Astrocyte (in vitro differentiated cells and primary cell): ENCODE data around the gene RMI2. TPM values are rescaled to one million over a fixed set of nuclear protein-coding genes. Genes with fewer than 3 reads are reported as not detected.

Source experiments
- DNase-seq: peaks from one replicate; pipeline ENCODE4 v3.0.0-alpha.2; 2010; ENCODE audit warnings: low read depth
- FAIRE-seq: peaks from 2 replicates; lab custom pipeline; 2011; peaks lifted over from hg19 to GRCh38; lab: Jason Lieb, UNC
- H2AFZ ChIP-seq: 2 replicates; pipeline ENCODE4 v1.6.0; 2012; ENCODE audit warnings: low read depth, low read length, inconsistent platforms
- H3K27ac ChIP-seq: 2 replicates; pipeline ENCODE4 v1.5.1; 2011; ENCODE audit warnings: low read depth, low read length, inconsistent platforms
- H3K27me3 ChIP-seq: 2 replicates; pipeline ENCODE4 v1.6.0; 2011; ENCODE audit warnings: low read length, inconsistent platforms; ENCODE audit not compliant: insufficient read depth
- H3K36me3 ChIP-seq: 2 replicates; pipeline ENCODE4 v1.5.1; 2011; ENCODE audit warnings: low read length, inconsistent platforms; ENCODE audit not compliant: insufficient read depth
- H3K4me1 ChIP-seq: 2 replicates; pipeline ENCODE4 v1.5.1; 2011; ENCODE audit warnings: low read length, inconsistent platforms; ENCODE audit not compliant: insufficient read depth
- H3K4me2 ChIP-seq: 2 replicates; pipeline ENCODE4 v1.6.0; 2012; ENCODE audit warnings: low read length, inconsistent platforms
- H3K4me3 ChIP-seq: 2 replicates; pipeline ENCODE4 v1.5.1; 2011; ENCODE audit warnings: low read depth, mild to moderate bottlenecking, low read length, inconsistent platforms; ENCODE audit not compliant: insufficient read depth
- H3K79me2 ChIP-seq: 2 replicates; pipeline ENCODE4 v1.6.0; 2012; ENCODE audit warnings: mild to moderate bottlenecking, low read length, inconsistent platforms; ENCODE audit not compliant: insufficient read depth
- H3K9ac ChIP-seq: 2 replicates; pipeline ENCODE4 v1.6.0; 2012; ENCODE audit warnings: mild to moderate bottlenecking, low read length, inconsistent platforms
- H3K9me3 ChIP-seq: 2 replicates; pipeline ENCODE4 v1.5.1; 2012; ENCODE audit warnings: low read depth, mild to moderate bottlenecking, low read length, inconsistent platforms; ENCODE audit not compliant: insufficient read depth
- H4K20me1 ChIP-seq: 2 replicates; pipeline ENCODE4 v1.6.0; 2012; ENCODE audit warnings: low read length, inconsistent platforms; ENCODE audit not compliant: insufficient read depth
- H3K27ac Mint-ChIP-seq: one replicate; pipeline ENCODE4 v1.8.0; 2021; ENCODE audit warnings: mild to moderate bottlenecking, mixed read lengths; ENCODE audit not compliant: unreplicated experiment
- H3K27me3 Mint-ChIP-seq: one replicate; pipeline ENCODE4 v1.8.0; 2021; ENCODE audit warnings: low read depth, mixed read lengths; ENCODE audit not compliant: unreplicated experiment
- H3K36me3 Mint-ChIP-seq: one replicate; pipeline ENCODE4 v1.8.0; 2021; ENCODE audit warnings: low read depth, mixed read lengths; ENCODE audit not compliant: unreplicated experiment
- H3K4me1 Mint-ChIP-seq: one replicate; pipeline ENCODE4 v1.8.0; 2021; ENCODE audit warnings: low read depth, mixed read lengths; ENCODE audit not compliant: unreplicated experiment
- H3K4me3 Mint-ChIP-seq: one replicate; pipeline ENCODE4 v1.8.0; 2021; ENCODE audit warnings: mild to moderate bottlenecking, moderate library complexity, mixed read lengths; ENCODE audit not compliant: unreplicated experiment
- H3K9me3 Mint-ChIP-seq: one replicate; pipeline ENCODE4 v1.8.0; 2021; ENCODE audit warnings: mild to moderate bottlenecking, mixed read lengths; ENCODE audit not compliant: unreplicated experiment
- CTCF ChIP-seq: IDR thresholded peaks from 2 replicates; pipeline ENCODE4 v1.5.1; 2011; ENCODE audit warnings: low read depth, mild to moderate bottlenecking, inconsistent platforms, low read length, moderate library complexity; ENCODE audit not compliant: insufficient read depth
- EZH2 ChIP-seq: IDR thresholded peaks from 2 replicates; pipeline ENCODE4 v1.6.1; 2012; ENCODE audit warnings: mild to moderate bottlenecking, low read length, inconsistent platforms; ENCODE audit not compliant: insufficient read depth
- total RNA-seq: library from RNA; stranded (reverse); gene quantifications from 2 replicates; pipeline ENCODE4 v1.2.1, GENCODE V29; 2021

The RMI2 gene
- total RNA-seq, 1 donor from 2014 or later = 7.8 TPM

GRCh38 chr16:11396241-11397048 is 51.2 kb downstream of the RMI2 start:
- Histone ChIP-seq H3K27me3 (no peaks in the 10 kb centered on the region), H2AFZ (peak overlapping the region; percentile 82), H3K9me3 (no peaks in the 10 kb centered on the region), H3K4me1 (no peaks in the 10 kb centered on the region), H3K79me2 (no peaks in the 10 kb centered on the region), H3K9ac (peak overlapping the region; percentile 12), H3K4me2 (no peak overlapping the region), H4K20me1 (no peaks in the 10 kb centered on the region), H3K4me3 (no peak overlapping the region), H3K36me3 (no peaks in the 10 kb centered on the region), H3K27ac (no peak overlapping the region)
- DNase-seq (peak; percentile 21), FAIRE-seq (peak; percentile 32)
- Mint-ChIP-seq H3K9me3 (no peaks in the 10 kb centered on the region), H3K36me3 (no peaks in the 10 kb centered on the region), H3K4me1 (no peaks in the 10 kb centered on the region), H3K4me3 (no peak overlapping the region), H3K27me3 (peaks cover 16% of the 10 kb centered on the region), H3K27ac (no peak overlapping the region)
- no peak for TF ChIP-seq EZH2
- peak; percentile 74 for TF ChIP-seq CTCF

GRCh38 chr16:11398136-11398535 is 52.9 kb downstream of the RMI2 start:
- no peaks in the 10 kb centered on the region for H3K79me2 ChIP-seq
- Mint-ChIP-seq H3K36me3 (no peaks in the 10 kb centered on the region), H3K9me3 (no peaks in the 10 kb centered on the region), H3K27me3 (peaks cover 26% of the 10 kb centered on the region), H3K27ac (no peak overlapping the region), H3K4me3 (no peak overlapping the region), H3K4me1 (no peaks in the 10 kb centered on the region)
- no peak overlapping the region for H3K4me2 ChIP-seq
- H3K4me3 ChIP-seq = no peak overlapping the region
- no peaks in the 10 kb centered on the region for H3K36me3 ChIP-seq
- no peaks in the 10 kb centered on the region for H4K20me1 ChIP-seq
- no peaks in the 10 kb centered on the region for H3K27me3 ChIP-seq
- no peak overlapping the region for H3K27ac ChIP-seq
- H3K9me3 ChIP-seq = no peaks in the 10 kb centered on the region
- DNase-seq = no peak
- no peak overlapping the region for H2AFZ ChIP-seq
- TF ChIP-seq CTCF (no peak), EZH2 (no peak)
- no peaks in the 10 kb centered on the region for H3K4me1 ChIP-seq
- FAIRE-seq = no peak
- H3K9ac ChIP-seq = no peak overlapping the region

GRCh38 chr16:11398851-11399250 is 53.6 kb downstream of the RMI2 start:
- Histone ChIP-seq H4K20me1 (no peaks in the 10 kb centered on the region), H3K27me3 (no peaks in the 10 kb centered on the region), H3K79me2 (no peaks in the 10 kb centered on the region), H3K4me3 (no peak overlapping the region), H3K36me3 (no peaks in the 10 kb centered on the region), H3K27ac (no peak overlapping the region), H3K4me1 (no peaks in the 10 kb centered on the region), H3K9ac (no peak overlapping the region), H2AFZ (no peak overlapping the region), H3K4me2 (no peak overlapping the region), H3K9me3 (no peaks in the 10 kb centered on the region)
- H3K27me3 Mint-ChIP-seq = peaks cover 30% of the 10 kb centered on the region
- no peak overlapping the region for H3K4me3 Mint-ChIP-seq
- DNase-seq (no peak), FAIRE-seq (no peak)
- H3K9me3 Mint-ChIP-seq = no peaks in the 10 kb centered on the region
- no peak for TF ChIP-seq EZH2
- no peaks in the 10 kb centered on the region for H3K36me3 Mint-ChIP-seq
- no peaks in the 10 kb centered on the region for H3K4me1 Mint-ChIP-seq
- no peak overlapping the region for H3K27ac Mint-ChIP-seq
